PFSK-1 (cell line): ENCODE results near the gene PSMC3IP.

Source experiments
- FOXP2 ChIP-seq: optimal IDR thresholded peaks from 2 replicates; pipeline ENCODE3; 2011; ENCODE audit warnings: borderline replicate concordance, control low read depth, inconsistent platforms; ENCODE audit not compliant: insufficient read depth; ENCODE audit errors: extremely low read length, extremely low read depth
- POLR2AphosphoS5 ChIP-seq: IDR thresholded peaks from 2 replicates; pipeline ENCODE4 v1.6.1; 2012; ENCODE audit warnings: low read depth, mild to moderate bottlenecking, control low read depth, low read length, moderate library complexity
- SIN3A ChIP-seq: IDR thresholded peaks from 2 replicates; pipeline ENCODE4 v1.6.1; 2012; ENCODE audit warnings: mild to moderate bottlenecking, low read length, moderate library complexity, borderline replicate concordance; ENCODE audit not compliant: insufficient read depth
- TAF1 ChIP-seq: IDR thresholded peaks from 2 replicates; pipeline ENCODE4 v1.6.1; 2012; ENCODE audit warnings: low read length, control low read depth, borderline replicate concordance; ENCODE audit not compliant: insufficient read depth
- TF ChIP-seq, protein P1 (sequence below), 2 experiments: IDR thresholded peaks; 2 replicates each; pipeline versions ENCODE4 v1.6.1 to v1.8.0; 2011 to 2012; ENCODE audit warnings: low read depth in 2 of 2, low read length in 2 of 2, control low read depth in 1 of 2, inconsistent platforms in 1 of 2, mild to moderate bottlenecking in 1 of 2, moderate library complexity in 1 of 2; ENCODE audit not compliant: insufficient read depth in 1 of 2

Gene PSMC3IP

DNA sequence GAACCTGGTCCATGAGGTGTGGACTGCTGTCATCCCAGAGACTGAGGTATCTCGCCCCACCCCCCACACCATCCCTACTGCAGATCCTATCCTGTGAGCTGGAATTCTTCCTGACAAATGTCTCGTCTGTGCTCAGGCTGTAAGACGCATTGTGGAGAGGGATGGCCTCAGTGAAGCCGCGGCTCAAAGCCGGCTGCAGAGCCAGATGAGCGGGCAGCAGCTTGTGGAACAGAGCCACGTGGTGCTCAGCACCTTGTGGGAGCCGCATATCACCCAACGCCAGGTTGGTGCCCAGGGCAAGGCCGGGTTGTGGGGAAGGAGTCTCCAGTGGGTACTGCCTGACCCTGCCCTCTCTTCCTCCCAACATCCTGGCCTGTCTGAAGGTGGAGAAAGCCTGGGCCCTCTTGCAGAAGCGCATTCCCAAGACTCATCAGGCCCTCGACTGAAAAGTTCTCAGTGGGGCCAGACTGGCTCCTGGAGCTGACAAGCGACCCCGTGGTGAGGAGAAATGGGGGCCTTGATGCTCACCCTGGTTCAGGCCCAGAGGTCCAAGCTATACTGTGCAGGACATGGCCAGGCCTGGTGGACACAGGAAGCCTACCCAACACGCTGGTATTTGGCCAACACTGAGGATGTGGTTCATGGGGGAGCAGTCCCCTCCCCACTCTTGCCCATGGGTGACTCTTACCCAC, 11.9 kb downstream of the PSMC3IP start:
- TF ChIP-seq POLR2AphosphoS5 = no peak
- TF ChIP-seq TAF1 = no peak
- no peak for TF ChIP-seq FOXP2

DNA sequence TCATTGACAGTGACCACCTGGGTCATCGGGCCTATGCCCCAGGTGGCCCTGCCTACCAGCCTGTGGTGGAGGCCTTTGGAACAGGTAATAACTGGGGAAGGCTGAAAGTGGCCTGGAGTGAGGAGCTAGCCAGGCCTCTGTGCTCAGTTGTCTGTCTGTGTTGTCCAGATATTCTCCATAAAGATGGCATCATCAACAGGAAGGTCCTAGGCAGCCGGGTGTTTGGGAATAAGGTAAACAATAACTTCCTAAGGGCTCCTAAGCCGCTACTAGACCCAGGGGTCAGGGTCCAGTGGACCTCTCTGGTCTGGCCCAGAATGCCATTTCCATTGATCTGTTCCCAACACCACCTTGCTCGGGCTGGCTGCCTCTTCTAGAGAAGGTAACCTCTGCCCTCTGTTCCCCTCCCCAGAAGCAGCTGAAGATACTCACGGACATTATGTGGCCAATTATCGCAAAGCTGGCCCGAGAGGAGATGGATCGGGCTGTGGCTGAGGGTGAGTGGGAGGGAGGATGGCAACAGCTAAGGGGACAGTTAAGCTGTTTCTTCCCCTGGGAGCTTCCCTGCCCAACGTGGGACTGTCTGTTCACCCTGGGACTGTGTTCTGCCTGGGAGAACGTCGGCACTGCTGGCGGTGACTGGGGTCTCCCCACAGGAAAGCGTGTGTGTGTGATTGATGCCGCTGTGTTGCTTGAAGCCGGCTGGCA, 12.6 kb downstream of the PSMC3IP start:
- no peak for TF ChIP-seq TAF1
- TF ChIP-seq FOXP2 = no peak
- no peak for TF ChIP-seq POLR2AphosphoS5
- TF ChIP-seq, protein P1, sequence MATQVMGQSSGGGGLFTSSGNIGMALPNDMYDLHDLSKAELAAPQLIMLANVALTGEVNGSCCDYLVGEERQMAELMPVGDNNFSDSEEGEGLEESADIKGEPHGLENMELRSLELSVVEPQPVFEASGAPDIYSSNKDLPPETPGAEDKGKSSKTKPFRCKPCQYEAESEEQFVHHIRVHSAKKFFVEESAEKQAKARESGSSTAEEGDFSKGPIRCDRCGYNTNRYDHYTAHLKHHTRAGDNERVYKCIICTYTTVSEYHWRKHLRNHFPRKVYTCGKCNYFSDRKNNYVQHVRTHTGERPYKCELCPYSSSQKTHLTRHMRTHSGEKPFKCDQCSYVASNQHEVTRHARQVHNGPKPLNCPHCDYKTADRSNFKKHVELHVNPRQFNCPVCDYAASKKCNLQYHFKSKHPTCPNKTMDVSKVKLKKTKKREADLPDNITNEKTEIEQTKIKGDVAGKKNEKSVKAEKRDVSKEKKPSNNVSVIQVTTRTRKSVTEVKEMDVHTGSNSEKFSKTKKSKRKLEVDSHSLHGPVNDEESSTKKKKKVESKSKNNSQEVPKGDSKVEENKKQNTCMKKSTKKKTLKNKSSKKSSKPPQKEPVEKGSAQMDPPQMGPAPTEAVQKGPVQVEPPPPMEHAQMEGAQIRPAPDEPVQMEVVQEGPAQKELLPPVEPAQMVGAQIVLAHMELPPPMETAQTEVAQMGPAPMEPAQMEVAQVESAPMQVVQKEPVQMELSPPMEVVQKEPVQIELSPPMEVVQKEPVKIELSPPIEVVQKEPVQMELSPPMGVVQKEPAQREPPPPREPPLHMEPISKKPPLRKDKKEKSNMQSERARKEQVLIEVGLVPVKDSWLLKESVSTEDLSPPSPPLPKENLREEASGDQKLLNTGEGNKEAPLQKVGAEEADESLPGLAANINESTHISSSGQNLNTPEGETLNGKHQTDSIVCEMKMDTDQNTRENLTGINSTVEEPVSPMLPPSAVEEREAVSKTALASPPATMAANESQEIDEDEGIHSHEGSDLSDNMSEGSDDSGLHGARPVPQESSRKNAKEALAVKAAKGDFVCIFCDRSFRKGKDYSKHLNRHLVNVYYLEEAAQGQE (IDR thresholded peaks at IDR 0.05; ENCODE audit: insufficient read depth in 1 of 2, low read depth in 2 of 2, low read length in 2 of 2) = no peak
- no peak for TF ChIP-seq SIN3A

- TF ChIP-seq TAF1 = no peak
- no peak for TF ChIP-seq POLR2AphosphoS5
- no peak for TF ChIP-seq SIN3A
- TF ChIP-seq FOXP2 = no peak
- TF ChIP-seq, protein P1 (IDR thresholded peaks at IDR 0.05; ENCODE audit: insufficient read depth in 1 of 2, low read depth in 2 of 2, low read length in 2 of 2) = no peak
These were observed 13.6 kb downstream of the PSMC3IP start for GRCh38 chr17:42563950-42564349.

GRCh38 chr17:42563543-42563942, 14.0 kb downstream of the PSMC3IP start:
- TF ChIP-seq FOXP2 = no peak
- TF ChIP-seq, protein P1 (IDR thresholded peaks at IDR 0.05; ENCODE audit: insufficient read depth in 1 of 2, low read depth in 2 of 2, low read length in 2 of 2) = no peak
- TF ChIP-seq SIN3A = no peak

GRCh38 chr17:42563143-42563509, 14.4 kb downstream of the PSMC3IP start:
- TF ChIP-seq FOXP2 (no peak), SIN3A (no peak), POLR2AphosphoS5 (no peak), TAF1 (no peak)
- TF ChIP-seq, protein P1 (IDR thresholded peaks at IDR 0.05; ENCODE audit: insufficient read depth in 1 of 2, low read depth in 2 of 2, low read length in 2 of 2) = no peak
